HFFc6 (cell line): ENCODE results near the gene GLYR1. TPM values are rescaled to one million over a fixed set of nuclear protein-coding genes. Genes with fewer than 3 reads are reported as not detected.

ENCODE experiments used
- DNase-seq: peaks from one replicate; pipeline ENCODE4 v3.0.0-alpha.2; 2018
- H3K27ac Mint-ChIP-seq: 2 replicates; pipeline ENCODE4 v1.8.0; 2020; ENCODE audit warnings: mild to moderate bottlenecking, mixed read lengths
- H3K27me3 Mint-ChIP-seq: 2 replicates; pipeline ENCODE4 v1.8.0; 2021; ENCODE audit warnings: mild to moderate bottlenecking, moderate library complexity, mixed read lengths; ENCODE audit not compliant: insufficient read depth
- H3K36me3 Mint-ChIP-seq: 2 replicates; pipeline ENCODE4 v1.8.0; 2021; ENCODE audit warnings: low read depth, mixed read lengths
- H3K4me1 Mint-ChIP-seq: 2 replicates; pipeline ENCODE4 v1.8.0; 2020; ENCODE audit warnings: low read depth, mixed read lengths
- H3K4me3 Mint-ChIP-seq: 2 replicates; pipeline ENCODE4 v1.8.0; 2020; ENCODE audit warnings: mild to moderate bottlenecking, moderate library complexity, mixed read lengths
- H3K9me3 Mint-ChIP-seq: 2 replicates; pipeline ENCODE4 v1.8.0; 2020; ENCODE audit warnings: mild to moderate bottlenecking, mixed read lengths
- total RNA-seq, 6 experiments: library from RNA; stranded (reverse); fragmentation: NEBNext Ultra II Directional; extraction: Animal tissue kit (Norgen Biotek cat#: 25700); gene quantifications; 2 replicates in 1 of 6; 3 replicates in 5 of 6; pipeline ENCODE4 v1.2.3, GENCODE V29; 2021
- TF ChIP-seq, protein P1 (sequence below): fragments of 200-600 bp; sonication (generic); IDR thresholded peaks from 2 replicates; pipeline ENCODE4 v1.5.0; 2021; ENCODE audit warnings: antibody characterized with exemption, mild to moderate bottlenecking

The GLYR1 gene
- total RNA-seq, 6 experiments from 2014 or later, result 77.6 to 89.4 (median 81.8) TPM

- Mint-ChIP-seq H3K4me1 (peaks cover under 1% of the 10 kb centered on the region; the same call in 1 of the 2 replicates), H3K27ac (no peak overlapping the region), H3K27me3 (no peaks in the 10 kb centered on the region), H3K36me3 (peaks cover 15% of the 10 kb centered on the region), H3K4me3 (no peak overlapping the region), H3K9me3 (no peaks in the 10 kb centered on the region)
- TF ChIP-seq, protein P1, sequence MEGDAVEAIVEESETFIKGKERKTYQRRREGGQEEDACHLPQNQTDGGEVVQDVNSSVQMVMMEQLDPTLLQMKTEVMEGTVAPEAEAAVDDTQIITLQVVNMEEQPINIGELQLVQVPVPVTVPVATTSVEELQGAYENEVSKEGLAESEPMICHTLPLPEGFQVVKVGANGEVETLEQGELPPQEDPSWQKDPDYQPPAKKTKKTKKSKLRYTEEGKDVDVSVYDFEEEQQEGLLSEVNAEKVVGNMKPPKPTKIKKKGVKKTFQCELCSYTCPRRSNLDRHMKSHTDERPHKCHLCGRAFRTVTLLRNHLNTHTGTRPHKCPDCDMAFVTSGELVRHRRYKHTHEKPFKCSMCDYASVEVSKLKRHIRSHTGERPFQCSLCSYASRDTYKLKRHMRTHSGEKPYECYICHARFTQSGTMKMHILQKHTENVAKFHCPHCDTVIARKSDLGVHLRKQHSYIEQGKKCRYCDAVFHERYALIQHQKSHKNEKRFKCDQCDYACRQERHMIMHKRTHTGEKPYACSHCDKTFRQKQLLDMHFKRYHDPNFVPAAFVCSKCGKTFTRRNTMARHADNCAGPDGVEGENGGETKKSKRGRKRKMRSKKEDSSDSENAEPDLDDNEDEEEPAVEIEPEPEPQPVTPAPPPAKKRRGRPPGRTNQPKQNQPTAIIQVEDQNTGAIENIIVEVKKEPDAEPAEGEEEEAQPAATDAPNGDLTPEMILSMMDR, result no peak
- DNase-seq, result no peak
These were observed 17.6 kb upstream of the GLYR1 start for GRCh38 chr16:4864728-4865127.

- Mint-ChIP-seq H3K27ac (no peak overlapping the region), H3K4me3 (no peak overlapping the region), H3K36me3 (peaks cover 27% of the 10 kb centered on the region), H3K27me3 (no peaks in the 10 kb centered on the region; the same call in 1 of the 2 replicates), H3K4me1 (peaks cover 4% of the 10 kb centered on the region; the same call in 1 of the 2 replicates), H3K9me3 (no peaks in the 10 kb centered on the region)
- TF ChIP-seq, protein P1, result no peak
- DNase-seq, result no peak
These were observed 15.6 kb upstream of the GLYR1 start for GRCh38 chr16:4862639-4863038.

GRCh38 chr16:4860727-4861342 is 13.7 kb upstream of the GLYR1 start:
- H3K4me1 Mint-ChIP-seq, result peaks cover 4% of the 10 kb centered on the region; the same call in 1 of the 2 replicates
- H3K27ac Mint-ChIP-seq, result no peak overlapping the region
- TF ChIP-seq, protein P1, result no peak
- no peaks in the 10 kb centered on the region for H3K9me3 Mint-ChIP-seq
- H3K36me3 Mint-ChIP-seq, result peaks cover 27% of the 10 kb centered on the region
- no peak overlapping the region for H3K4me3 Mint-ChIP-seq
- DNase-seq, result no peak
- no peaks in the 10 kb centered on the region; the same call in 1 of the 2 replicates for H3K27me3 Mint-ChIP-seq

DNA sequence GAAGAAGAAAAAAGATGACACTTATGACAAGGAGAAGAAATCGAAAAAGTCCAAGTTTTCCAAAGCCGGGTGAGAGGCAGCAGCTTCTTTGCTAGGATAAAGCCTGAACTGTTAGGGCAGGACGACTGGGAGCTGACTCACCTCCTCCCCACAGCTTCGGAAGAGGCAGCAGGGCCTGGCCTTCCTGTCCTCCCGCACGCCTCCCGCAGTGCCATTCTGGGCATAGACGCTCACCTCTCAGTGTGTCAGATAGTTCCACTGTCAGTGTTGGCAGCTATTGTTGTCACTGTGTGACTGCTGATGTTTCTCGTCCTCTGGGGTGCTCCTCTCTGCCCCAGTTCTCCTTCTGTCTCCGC is 12.8 kb upstream of the GLYR1 start:
- no peak for DNase-seq
- H3K4me3 Mint-ChIP-seq, result no peak overlapping the region
- no peak overlapping the region for H3K27ac Mint-ChIP-seq
- peaks cover 4% of the 10 kb centered on the region; the same call in 1 of the 2 replicates for H3K4me1 Mint-ChIP-seq
- H3K27me3 Mint-ChIP-seq, result no peaks in the 10 kb centered on the region; the same call in 1 of the 2 replicates
- peaks cover 27% of the 10 kb centered on the region for H3K36me3 Mint-ChIP-seq
- H3K9me3 Mint-ChIP-seq, result no peaks in the 10 kb centered on the region
- TF ChIP-seq, protein P1, result no peak

DNA sequence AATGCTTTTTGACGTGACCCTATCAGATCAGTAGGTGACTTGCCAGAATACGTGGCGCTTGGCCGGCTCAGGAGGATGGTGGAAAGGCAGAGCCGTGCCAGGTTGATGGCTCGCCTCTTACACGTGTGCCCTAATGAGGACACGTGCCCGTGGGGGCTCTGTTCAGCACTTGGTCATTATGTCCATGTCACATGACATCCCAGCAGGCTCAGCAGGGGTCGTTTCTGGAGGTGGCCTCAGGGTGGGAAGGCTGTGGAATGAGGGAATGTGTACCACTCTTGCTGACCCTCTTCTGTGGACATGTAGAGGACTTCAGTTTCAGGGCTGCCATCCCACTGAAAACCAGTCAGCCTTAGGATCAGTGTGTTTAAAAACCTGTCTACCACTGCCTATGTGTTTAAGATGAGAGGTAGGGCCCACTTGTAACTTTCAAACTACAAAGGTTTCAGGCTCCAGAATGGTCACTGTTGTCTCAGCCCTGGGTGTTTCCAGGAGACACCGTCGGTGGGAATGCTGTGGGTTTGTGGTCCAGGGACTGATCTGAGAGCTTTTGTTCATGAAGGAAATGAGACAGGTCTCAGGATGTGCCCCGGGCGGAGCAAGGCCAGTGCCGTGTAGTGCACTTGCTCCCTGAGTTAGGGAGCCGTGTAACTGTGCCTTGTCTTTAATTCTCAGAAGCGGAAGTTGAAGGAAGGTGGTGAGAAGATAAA is 12.3 kb upstream of the GLYR1 start:
- H3K4me3 Mint-ChIP-seq, result no peak overlapping the region
- H3K36me3 Mint-ChIP-seq, result peaks cover 27% of the 10 kb centered on the region
- H3K9me3 Mint-ChIP-seq, result no peaks in the 10 kb centered on the region
- H3K27ac Mint-ChIP-seq, result peak overlapping the region; percentile 20; the same call in 1 of the 2 replicates
- TF ChIP-seq, protein P1, result no peak
- no peak for DNase-seq
- no peaks in the 10 kb centered on the region; the same call in 1 of the 2 replicates for H3K27me3 Mint-ChIP-seq
- peaks cover 4% of the 10 kb centered on the region; the same call in 1 of the 2 replicates for H3K4me1 Mint-ChIP-seq
